HS-5 (cell line): ENCODE measurements around the gene CNTNAP5.

Experiments
- DNase-seq: peaks from one replicate; pipeline ENCODE4 v3.0.0-alpha.2; 2012; ENCODE audit warnings: low read depth

CNTNAP5 gene

DNA sequence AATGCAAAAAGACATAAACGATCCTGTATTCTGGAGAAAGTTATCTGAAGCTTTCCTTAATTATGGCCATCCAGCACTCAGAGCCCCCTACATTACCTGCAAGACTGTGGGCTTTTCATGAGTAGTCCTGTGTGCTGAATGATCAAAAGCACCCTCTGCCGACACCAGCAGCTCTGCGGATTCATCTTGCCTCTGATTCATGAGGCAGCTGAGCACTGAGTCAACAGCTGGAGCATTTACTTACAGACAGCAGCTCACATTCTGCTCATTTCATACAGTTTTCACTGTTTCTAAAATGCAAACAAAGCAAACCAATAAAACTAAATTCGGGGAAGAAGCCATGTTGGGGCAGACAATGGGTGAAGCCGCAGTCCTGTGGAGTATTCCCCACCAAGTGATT is 886.5 kb downstream of the CNTNAP5 start:
- DNase-seq: no peak

- peak; percentile 18 for DNase-seq
Observed at GRCh38 chr2:124913868-124914267, 888.8 kb downstream of the CNTNAP5 start.

DNA sequence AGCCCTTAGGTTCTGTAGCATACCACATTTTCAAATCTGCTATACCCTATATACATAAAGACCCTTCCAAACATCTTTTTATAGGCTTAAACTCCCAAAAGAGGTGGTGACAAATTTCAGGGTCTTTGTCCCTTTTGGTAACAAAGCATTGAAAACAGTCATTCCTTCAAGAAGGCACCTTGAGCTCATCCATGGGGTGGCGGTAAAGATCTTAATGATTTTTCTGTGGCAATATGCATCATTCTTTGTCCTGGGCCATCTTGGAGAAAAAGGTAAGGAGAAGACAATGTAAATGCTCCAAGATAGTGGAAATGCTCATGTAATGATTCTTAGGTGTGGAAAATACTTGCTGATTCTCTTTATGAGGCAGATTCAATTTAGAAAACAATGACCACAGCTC is 890.5 kb downstream of the CNTNAP5 start:
- DNase-seq: no peak

GRCh38 chr2:124919296-124919695 is 894.2 kb downstream of the CNTNAP5 start:
- no peak for DNase-seq

DNA sequence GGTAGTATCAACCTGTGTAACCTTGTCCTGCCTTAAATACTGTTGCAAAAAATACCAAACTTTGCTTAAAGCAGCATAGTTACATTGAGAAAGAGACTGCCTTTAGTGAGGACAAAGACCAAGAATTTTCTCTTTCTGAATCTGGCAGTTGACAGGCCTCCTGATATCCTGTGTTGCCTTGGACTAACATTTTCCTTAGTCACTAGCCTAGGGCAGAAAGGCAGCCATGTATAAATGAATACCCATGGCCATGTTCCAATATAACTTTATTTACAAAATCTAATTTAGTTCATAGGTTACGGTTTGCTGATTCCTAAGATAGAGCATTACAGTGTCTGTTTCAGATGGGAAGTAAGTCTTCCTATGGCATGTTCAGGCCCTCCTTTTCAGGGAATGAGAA is 895.4 kb downstream of the CNTNAP5 start:
- DNase-seq: no peak

GRCh38 chr2:124921191-124921590 is 896.1 kb downstream of the CNTNAP5 start:
- no peak for DNase-seq

DNA sequence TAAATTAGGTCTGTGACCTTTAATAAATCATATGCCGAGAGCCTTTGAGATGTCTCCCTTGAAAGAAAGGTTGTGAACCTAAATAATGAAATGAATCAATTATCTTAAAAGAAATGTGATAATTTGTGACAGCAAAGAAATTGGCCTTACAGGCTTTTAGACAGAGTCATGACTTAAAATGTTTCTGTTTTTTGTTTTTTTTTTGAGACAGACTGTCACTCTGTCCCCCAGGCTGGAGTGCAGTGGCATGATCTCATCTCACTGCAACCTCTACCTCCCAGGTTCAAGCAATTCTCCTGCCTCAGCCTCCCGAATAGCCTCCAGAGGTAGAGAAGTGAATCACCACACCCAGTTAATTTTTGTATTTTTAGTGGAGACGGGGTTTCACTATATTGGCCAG is 898.0 kb downstream of the CNTNAP5 start:
- DNase-seq: no peak

DNA sequence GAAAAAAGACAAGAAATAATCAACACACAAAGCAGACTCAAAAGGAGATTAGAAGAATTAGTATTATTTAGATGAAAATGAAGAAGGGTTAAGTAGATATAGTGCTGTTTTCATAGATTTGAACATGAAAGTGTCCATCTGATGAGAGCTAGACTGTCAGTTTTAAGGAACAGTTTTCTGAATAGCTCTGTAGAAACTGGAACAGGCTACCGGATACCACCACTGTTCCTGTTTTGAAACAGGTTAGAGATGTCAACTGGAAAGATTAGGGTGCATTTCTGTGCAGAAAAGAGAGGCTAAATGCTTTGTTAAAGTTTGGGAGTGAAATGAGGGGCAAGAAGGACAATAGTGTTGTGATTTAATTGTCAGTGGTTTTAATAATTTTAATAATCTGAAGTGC is 908.8 kb downstream of the CNTNAP5 start:
- no peak for DNase-seq

- DNase-seq: no peak
Observed at GRCh38 chr2:124953921-124954320, 928.8 kb downstream of the CNTNAP5 start.

DNA sequence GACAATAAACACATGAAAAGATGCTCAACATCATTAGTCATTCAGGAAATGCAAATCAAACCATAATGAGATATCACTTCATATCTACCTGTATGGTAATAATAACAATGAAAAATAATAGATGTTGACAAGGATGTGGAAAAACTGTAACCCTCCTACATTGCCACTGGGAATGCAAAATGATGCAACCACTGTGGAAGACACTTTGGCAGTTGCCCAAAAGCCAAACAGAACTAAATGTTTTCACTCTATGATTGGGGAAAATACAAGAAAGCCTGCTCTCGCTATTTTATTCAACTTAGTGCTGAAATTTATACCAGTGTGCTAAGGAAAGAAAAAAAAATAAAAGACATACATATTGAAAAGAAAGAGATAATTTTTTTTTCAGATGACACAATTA is 934.5 kb downstream of the CNTNAP5 start:
- DNase-seq: no peak

DNA sequence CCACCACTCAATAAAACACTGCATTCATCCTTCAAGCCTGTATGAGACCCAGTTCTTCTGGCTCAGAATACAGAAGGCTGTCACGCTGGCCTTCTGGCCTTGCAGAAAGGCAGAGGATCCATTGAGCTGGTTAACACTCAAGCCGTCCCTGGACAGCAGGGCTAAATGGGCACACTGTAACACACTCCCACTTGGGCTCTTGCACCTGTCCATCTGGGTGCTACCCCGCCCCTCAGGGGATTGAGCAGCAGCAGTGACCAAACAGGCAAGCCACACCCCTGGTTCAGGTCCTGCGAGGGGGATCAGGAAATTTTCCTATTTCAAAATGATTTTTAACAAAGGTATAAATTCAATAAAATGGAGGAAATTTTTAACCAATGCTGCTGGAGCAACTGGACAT is 936.0 kb downstream of the CNTNAP5 start:
- no peak for DNase-seq
